ENCODE results near the gene NAP1L4.
"Not testable (repeated sequence)": the region's sequence is repeated elsewhere in the genome, so short reads cannot be mapped to it uniquely, and the experiment has no call there.

The NAP1L4 gene

GRCh38 chr11:2937641-2938457 lies 54.3 kb downstream of the NAP1L4 start:
- DNase-seq (ENCODE audit: low read depth in 2 of 2), result not testable (repeated sequence)

- DNase-seq (ENCODE audit: low read depth in 2 of 2), result no peak
Observed at GRCh38 chr11:2934611-2935239, 57.4 kb downstream of the NAP1L4 start.

- DNase-seq (ENCODE audit: low read depth in 2 of 2), result no peak
Observed at GRCh38 chr11:2934021-2934550, 58.0 kb downstream of the NAP1L4 start.

- peak; percentile 43 to 45 for DNase-seq (ENCODE audit: low read depth in 2 of 2)
Observed at GRCh38 chr11:2933375-2934020, 58.6 kb downstream of the NAP1L4 start.

GRCh38 chr11:2932850-2933251 lies 59.3 kb downstream of the NAP1L4 start:
- no peak for DNase-seq (ENCODE audit: low read depth in 2 of 2)

- DNase-seq (ENCODE audit: low read depth in 2 of 2), result no peak
Observed at GRCh38 chr11:2931771-2932738, 60.1 kb downstream of the NAP1L4 start.

- DNase-seq (ENCODE audit: low read depth in 2 of 2), result no peak
Observed at GRCh38 chr11:2931420-2931746, 60.7 kb downstream of the NAP1L4 start.

GRCh38 chr11:2930704-2931419 lies 61.3 kb downstream of the NAP1L4 start:
- DNase-seq (ENCODE audit: low read depth in 2 of 2), result peak in 1 of 2 donors; percentile 47

GRCh38 chr11:2929950-2930703 lies 62.0 kb downstream of the NAP1L4 start:
- DNase-seq (ENCODE audit: low read depth in 2 of 2), result peak in 1 of 2 donors; percentile 31

GRCh38 chr11:2929531-2929949 lies 62.6 kb downstream of the NAP1L4 start:
- DNase-seq (ENCODE audit: low read depth in 2 of 2), result peak in 1 of 2 donors; percentile 35

GRCh38 chr11:2928605-2929530 lies 63.3 kb downstream of the NAP1L4 start, which contains the start of gene PHLDA2:
TSS of gene PHLDA2 (minus strand) at chr11:2929420. CDS start at chr11:2929364, 56 bp downstream.
- peak; percentile 34 to 49 for DNase-seq (ENCODE audit: low read depth in 2 of 2)

- no peak for DNase-seq (ENCODE audit: low read depth in 2 of 2)
Observed at GRCh38 chr11:2927851-2928604, 64.1 kb downstream of the NAP1L4 start.

- DNase-seq (ENCODE audit: low read depth in 2 of 2), result no peak
Observed at GRCh38 chr11:2927121-2927800, 64.9 kb downstream of the NAP1L4 start.

GRCh38 chr11:2926611-2927051 lies 65.5 kb downstream of the NAP1L4 start:
- no peak for DNase-seq (ENCODE audit: low read depth in 2 of 2)

- no peak for DNase-seq (ENCODE audit: low read depth in 2 of 2)
Observed at GRCh38 chr11:2924821-2925675, 67.1 kb downstream of the NAP1L4 start.

GRCh38 chr11:2924381-2924780 lies 67.7 kb downstream of the NAP1L4 start:
- DNase-seq (ENCODE audit: low read depth in 2 of 2), result no peak
